Measurements from ENCODE around the gene MAML3.

Gene MAML3

DNA sequence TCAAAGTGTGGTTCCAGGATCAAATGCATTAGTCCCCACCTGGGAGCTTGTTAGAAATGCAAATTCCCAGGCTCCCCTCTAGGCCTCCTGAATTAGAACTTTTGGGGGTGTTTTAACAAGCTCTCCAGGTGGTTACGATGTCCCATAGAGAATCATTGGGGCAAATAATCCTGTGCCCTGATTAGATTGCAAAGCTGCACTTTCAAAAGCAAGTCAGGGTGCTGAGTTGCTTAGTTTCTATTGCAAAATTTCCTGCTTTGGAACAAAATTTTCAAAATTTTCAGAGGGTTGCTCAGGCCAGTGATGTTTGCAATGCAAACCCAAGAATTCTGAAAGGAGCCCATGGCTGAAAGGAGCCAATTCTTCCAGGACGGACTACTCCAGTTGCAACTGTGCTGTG, 417.3 kb downstream of the MAML3 start:
- H3K9me3 ChIP-seq (ENCODE audit: low read length) = no peaks in the 10 kb centered on the region
- no peak for TF ChIP-seq EZH2 (IDR thresholded peaks at IDR 0.05; ENCODE audit: borderline replicate concordance, low read length)
- TF ChIP-seq, protein P1, sequence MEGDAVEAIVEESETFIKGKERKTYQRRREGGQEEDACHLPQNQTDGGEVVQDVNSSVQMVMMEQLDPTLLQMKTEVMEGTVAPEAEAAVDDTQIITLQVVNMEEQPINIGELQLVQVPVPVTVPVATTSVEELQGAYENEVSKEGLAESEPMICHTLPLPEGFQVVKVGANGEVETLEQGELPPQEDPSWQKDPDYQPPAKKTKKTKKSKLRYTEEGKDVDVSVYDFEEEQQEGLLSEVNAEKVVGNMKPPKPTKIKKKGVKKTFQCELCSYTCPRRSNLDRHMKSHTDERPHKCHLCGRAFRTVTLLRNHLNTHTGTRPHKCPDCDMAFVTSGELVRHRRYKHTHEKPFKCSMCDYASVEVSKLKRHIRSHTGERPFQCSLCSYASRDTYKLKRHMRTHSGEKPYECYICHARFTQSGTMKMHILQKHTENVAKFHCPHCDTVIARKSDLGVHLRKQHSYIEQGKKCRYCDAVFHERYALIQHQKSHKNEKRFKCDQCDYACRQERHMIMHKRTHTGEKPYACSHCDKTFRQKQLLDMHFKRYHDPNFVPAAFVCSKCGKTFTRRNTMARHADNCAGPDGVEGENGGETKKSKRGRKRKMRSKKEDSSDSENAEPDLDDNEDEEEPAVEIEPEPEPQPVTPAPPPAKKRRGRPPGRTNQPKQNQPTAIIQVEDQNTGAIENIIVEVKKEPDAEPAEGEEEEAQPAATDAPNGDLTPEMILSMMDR (IDR thresholded peaks at IDR 0.05; ENCODE audit: low read length) = no peak
- H3K4me1 ChIP-seq (ENCODE audit: insufficient read depth, low read length, severe bottlenecking) = peaks cover 15% of the 10 kb centered on the region
- no peak overlapping the region for H3K4me2 ChIP-seq (ENCODE audit: low read length)
- no peaks in the 10 kb centered on the region for H3K36me3 ChIP-seq (ENCODE audit: insufficient read depth, low read length)
- no peak overlapping the region for H2AFZ ChIP-seq (ENCODE audit: low read length)
- H3K27me3 ChIP-seq (ENCODE audit: insufficient read depth, low read length) = 0 out of 2 replicates have a peak, but pooled peaks cover 4% of the 10 kb centered on the region
- no peak overlapping the region for H3K9ac ChIP-seq (ENCODE audit: low read length)
- no peak overlapping the region for H3K27ac ChIP-seq (ENCODE audit: low read depth, low read length, poor library complexity, severe bottlenecking)
- no peaks in the 10 kb centered on the region for H3K79me2 ChIP-seq (ENCODE audit: insufficient read depth, low read length)
- H3F3A ChIP-seq (ENCODE audit: insufficient read depth, low read length) = no peaks in the 10 kb centered on the region
- no peaks in the 10 kb centered on the region for H3K9me2 ChIP-seq (ENCODE audit: low read depth, low read length)
- no peaks in the 10 kb centered on the region for H4K20me1 ChIP-seq (ENCODE audit: insufficient read depth, low read length)
- no peak overlapping the region for H3K4me3 ChIP-seq (ENCODE audit: low read depth, low read length, poor library complexity, severe bottlenecking)

DNA sequence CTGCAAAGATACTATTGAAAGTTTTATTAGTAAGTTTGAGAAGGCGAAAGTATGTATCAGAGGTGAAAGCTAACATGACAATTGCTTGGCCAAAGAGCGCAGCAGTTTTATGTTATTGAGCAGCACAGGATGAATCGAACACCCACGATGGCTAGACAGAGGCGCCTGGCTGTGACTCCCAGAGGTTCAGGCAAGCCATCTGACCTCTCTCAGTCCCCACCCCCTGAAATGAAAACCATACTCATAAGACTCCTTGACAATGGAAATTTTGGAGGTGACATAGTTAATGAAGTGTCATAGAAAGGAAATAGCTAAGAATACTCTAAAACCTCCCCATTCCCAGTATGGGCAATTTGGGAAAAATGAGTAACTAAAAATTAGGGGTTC, 417.7 kb downstream of the MAML3 start:
- Histone ChIP-seq H4K20me1 (ENCODE audit: insufficient read depth, low read length) (no peaks in the 10 kb centered on the region), H3K27ac (ENCODE audit: low read depth, low read length, poor library complexity, severe bottlenecking) (no peak overlapping the region), H2AFZ (ENCODE audit: low read length) (no peak overlapping the region), H3K9me3 (ENCODE audit: low read length) (no peaks in the 10 kb centered on the region), H3K9me2 (ENCODE audit: low read depth, low read length) (no peaks in the 10 kb centered on the region), H3K4me2 (ENCODE audit: low read length) (no peak overlapping the region), H3F3A (ENCODE audit: insufficient read depth, low read length) (no peaks in the 10 kb centered on the region), H3K36me3 (ENCODE audit: insufficient read depth, low read length) (no peaks in the 10 kb centered on the region), H3K27me3 (ENCODE audit: insufficient read depth, low read length) (0 out of 2 replicates have a peak, but pooled peaks cover 4% of the 10 kb centered on the region), H3K4me1 (ENCODE audit: insufficient read depth, low read length, severe bottlenecking) (peaks cover 15% of the 10 kb centered on the region), H3K79me2 (ENCODE audit: insufficient read depth, low read length) (no peaks in the 10 kb centered on the region), H3K4me3 (ENCODE audit: low read depth, low read length, poor library complexity, severe bottlenecking) (no peak overlapping the region), H3K9ac (ENCODE audit: low read length) (no peak overlapping the region)
- TF ChIP-seq EZH2 (IDR thresholded peaks at IDR 0.05; ENCODE audit: borderline replicate concordance, low read length) = no peak
- TF ChIP-seq, protein P1 (IDR thresholded peaks at IDR 0.05; ENCODE audit: low read length) = no peak

DNA sequence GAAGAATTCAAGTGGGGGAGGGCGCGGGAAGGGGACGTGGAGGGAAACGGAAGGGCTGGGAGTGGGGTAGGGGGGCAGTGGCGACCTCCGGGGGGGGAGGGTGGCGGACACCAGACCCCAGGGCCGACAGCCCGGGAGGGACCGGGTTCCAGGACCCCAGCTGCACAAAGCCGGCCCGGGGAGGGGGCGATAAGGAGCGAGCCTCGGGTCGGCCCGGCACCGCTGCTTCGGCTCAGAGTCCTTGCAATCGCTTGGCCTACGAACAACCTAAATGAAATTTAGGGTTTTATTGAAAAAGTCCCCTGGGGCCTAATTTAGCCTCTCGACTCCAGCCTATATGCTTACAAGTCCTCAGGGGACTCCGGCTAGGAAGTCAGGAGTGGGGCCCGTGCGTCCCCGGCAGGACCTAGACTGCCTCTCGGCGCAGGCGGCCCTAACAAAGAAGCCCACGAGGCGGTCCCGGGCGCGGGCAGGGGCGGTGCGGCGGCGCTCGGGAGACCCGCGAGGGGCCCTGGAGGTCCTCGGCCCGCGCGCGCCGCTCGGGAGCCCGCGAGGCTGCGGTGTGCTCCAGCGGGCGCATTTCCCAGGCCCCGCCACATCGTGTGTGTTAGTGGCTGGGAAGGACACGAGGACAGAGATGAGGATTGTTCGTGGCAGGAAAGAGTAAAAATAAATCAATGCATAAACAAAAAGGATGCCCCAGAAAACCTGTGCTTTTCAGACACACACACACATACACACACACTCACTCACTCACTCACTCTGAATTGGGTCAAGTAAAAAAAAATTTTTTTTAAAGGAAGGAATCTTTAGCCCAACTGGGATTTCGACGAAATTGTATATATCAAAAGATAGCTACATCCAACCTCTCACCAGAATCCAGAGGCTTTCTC, 418.4 kb downstream of the MAML3 start:
- H2AFZ ChIP-seq (ENCODE audit: low read length) = no peak overlapping the region
- no peaks in the 10 kb centered on the region for H3K9me2 ChIP-seq (ENCODE audit: low read depth, low read length)
- H3K4me1 ChIP-seq (ENCODE audit: insufficient read depth, low read length, severe bottlenecking) = peaks cover 15% of the 10 kb centered on the region
- H3K9me3 ChIP-seq (ENCODE audit: low read length) = no peaks in the 10 kb centered on the region
- H3K27me3 ChIP-seq (ENCODE audit: insufficient read depth, low read length) = 0 out of 2 replicates have a peak, but pooled peaks cover 4% of the 10 kb centered on the region
- no peaks in the 10 kb centered on the region for H3K36me3 ChIP-seq (ENCODE audit: insufficient read depth, low read length)
- peak overlapping the region; percentile 4 for H3K4me3 ChIP-seq (ENCODE audit: low read depth, low read length, poor library complexity, severe bottlenecking)
- TF ChIP-seq EZH2 (IDR thresholded peaks at IDR 0.05; ENCODE audit: borderline replicate concordance, low read length) = no peak
- TF ChIP-seq, protein P1 (IDR thresholded peaks at IDR 0.05; ENCODE audit: low read length) = no peak
- H3K27ac ChIP-seq (ENCODE audit: low read depth, low read length, poor library complexity, severe bottlenecking) = no peak overlapping the region
- H3K9ac ChIP-seq (ENCODE audit: low read length) = no peak overlapping the region
- no peaks in the 10 kb centered on the region for H4K20me1 ChIP-seq (ENCODE audit: insufficient read depth, low read length)
- peak overlapping the region; percentile 5; the same call in 1 of the 2 replicates for H3K4me2 ChIP-seq (ENCODE audit: low read length)
- H3K79me2 ChIP-seq (ENCODE audit: insufficient read depth, low read length) = no peaks in the 10 kb centered on the region
- no peaks in the 10 kb centered on the region for H3F3A ChIP-seq (ENCODE audit: insufficient read depth, low read length)
